Measurements from ENCODE around the gene P4HB. TPM values are rescaled to one million over a fixed set of nuclear protein-coding genes. Genes with fewer than 3 reads are reported as not detected.

Gene P4HB
- total RNA-seq, 1 donor from 2014 or later, result 259 TPM

- DNase-seq, result no peak
- peaks cover 14% of the 10 kb centered on the region for H3K27me3 Mint-ChIP-seq (ENCODE audit: unreplicated experiment)
- peaks cover 17% of the 10 kb centered on the region for H3K9me3 Mint-ChIP-seq (ENCODE audit: unreplicated experiment)
- H3K4me1 Mint-ChIP-seq (ENCODE audit: low read depth, unreplicated experiment), result peaks cover 7% of the 10 kb centered on the region
- H3K36me3 Mint-ChIP-seq (ENCODE audit: unreplicated experiment), result no peaks in the 10 kb centered on the region
- no peak for TF ChIP-seq CTCF (IDR thresholded peaks at IDR 0.05; ENCODE audit: partially characterized antibody, unreplicated experiment)
- no peak overlapping the region for H3K27ac Mint-ChIP-seq (ENCODE audit: unreplicated experiment)
- no peak overlapping the region for H3K4me3 Mint-ChIP-seq (ENCODE audit: unreplicated experiment)
These were observed 5.6 kb upstream of the P4HB start for GRCh38 chr17:81865733-81866439.

- H3K4me3 Mint-ChIP-seq (ENCODE audit: unreplicated experiment), result no peak overlapping the region
- TF ChIP-seq CTCF (IDR thresholded peaks at IDR 0.05; ENCODE audit: partially characterized antibody, unreplicated experiment), result no peak
- no peak overlapping the region for H3K27ac Mint-ChIP-seq (ENCODE audit: unreplicated experiment)
- H3K4me1 Mint-ChIP-seq (ENCODE audit: low read depth, unreplicated experiment), result peaks cover 7% of the 10 kb centered on the region
- peaks cover 21% of the 10 kb centered on the region for H3K9me3 Mint-ChIP-seq (ENCODE audit: unreplicated experiment)
- no peak for DNase-seq
- no peaks in the 10 kb centered on the region for H3K36me3 Mint-ChIP-seq (ENCODE audit: unreplicated experiment)
- peaks cover 18% of the 10 kb centered on the region for H3K27me3 Mint-ChIP-seq (ENCODE audit: unreplicated experiment)
These were observed 5.0 kb upstream of the P4HB start for GRCh38 chr17:81865358-81865732.

- Mint-ChIP-seq H3K27ac (ENCODE audit: unreplicated experiment) (no peak overlapping the region), H3K4me3 (ENCODE audit: unreplicated experiment) (no peak overlapping the region), H3K4me1 (ENCODE audit: low read depth, unreplicated experiment) (peaks cover 10% of the 10 kb centered on the region), H3K9me3 (ENCODE audit: unreplicated experiment) (peaks cover 22% of the 10 kb centered on the region), H3K27me3 (ENCODE audit: unreplicated experiment) (peaks cover 19% of the 10 kb centered on the region), H3K36me3 (ENCODE audit: unreplicated experiment) (no peaks in the 10 kb centered on the region)
- TF ChIP-seq CTCF (IDR thresholded peaks at IDR 0.05; ENCODE audit: partially characterized antibody, unreplicated experiment), result no peak
- DNase-seq, result no peak
These were observed 3.8 kb upstream of the P4HB start for GRCh38 chr17:81863833-81864768.

GRCh38 chr17:81863123-81863675, 2.9 kb upstream of the P4HB start:
- peaks cover 19% of the 10 kb centered on the region for H3K27me3 Mint-ChIP-seq (ENCODE audit: unreplicated experiment)
- peak overlapping the region; percentile 76 for H3K4me3 Mint-ChIP-seq (ENCODE audit: unreplicated experiment)
- peak overlapping the region; percentile 81 for H3K27ac Mint-ChIP-seq (ENCODE audit: unreplicated experiment)
- H3K9me3 Mint-ChIP-seq (ENCODE audit: unreplicated experiment), result peaks cover 22% of the 10 kb centered on the region
- no peak for DNase-seq
- peaks cover 10% of the 10 kb centered on the region for H3K4me1 Mint-ChIP-seq (ENCODE audit: low read depth, unreplicated experiment)
- no peak for TF ChIP-seq CTCF (IDR thresholded peaks at IDR 0.05; ENCODE audit: partially characterized antibody, unreplicated experiment)
- no peaks in the 10 kb centered on the region for H3K36me3 Mint-ChIP-seq (ENCODE audit: unreplicated experiment)

Data from glutamatergic neuron (in vitro differentiated cells).